HCT116 (cell line): Measurements from ENCODE around the gene CNFN. TPM values are rescaled to one million over a fixed set of nuclear protein-coding genes. Genes with fewer than 3 reads are reported as not detected.

ENCODE experiments used
- ATAC-seq: fragments of 200-7000 bp; cut with Tn5 transposase; 2 replicates; pipeline ENCODE4 v1.9.1; 2020; ENCODE audit warnings: mild to moderate bottlenecking, moderate library complexity
- BruUV-seq: library from RNA; stranded (reverse); fragments of 400-500 nt; replicated peaks from 2 replicates; lab custom pipeline; 2021; lab: Mats Ljungman, UMichigan
- CTCF ChIA-PET: fragments of 300-600 bp; sonication (Branson Sonifier 250); formaldehyde crosslinking; loops from one replicate; lab custom pipeline; 2021; ENCODE audit warnings: antibody characterized with exemption; lab: Charles Lee
- POLR2A ChIA-PET: fragments of 300-600, 350-600 bp; sonication (Branson Sonifier 250); formaldehyde crosslinking; loops from one replicate; lab custom pipeline; 2021; ENCODE audit warnings: antibody characterized with exemption; lab: Charles Lee
- RAD21 ChIA-PET, 2 experiments: fragments of 300-600 bp; sonication (Branson Sonifier 250); formaldehyde crosslinking; loops; one replicate each; lab custom pipeline; 2023; ENCODE audit warnings: low total read pairs in 2 of 2; ENCODE audit not compliant: uncharacterized antibody in 2 of 2, unreplicated experiment in 2 of 2, low non-redundant PET in 1 of 2; lab: Charles Lee
- DNase-seq: peaks from one replicate; pipeline ENCODE4 v3.0.0-alpha.2; 2010; ENCODE audit warnings: low read depth, low spot score
- H2AFZ ChIP-seq: fragments of 200-600 bp; shearing (Covaris generic), sonication (generic); 2 replicates; pipeline ENCODE4 v1.6.1; 2017; ENCODE audit warnings: low read depth, mixed run types, mixed read lengths, antibody characterized with exemption, low read length; ENCODE audit not compliant: poor library complexity, severe bottlenecking
- H3K27ac ChIP-seq: 2 replicates; pipeline ENCODE4 v1.5.1; 2012; ENCODE audit warnings: low read depth, low read length
- H3K27me3 ChIP-seq: fragments of 200-600 bp; sonication (generic); 2 replicates; pipeline ENCODE4 v1.6.1; 2016; ENCODE audit warnings: mixed run types, low read length, mixed read lengths; ENCODE audit not compliant: insufficient read depth
- H3K36me3 ChIP-seq, 2 experiments: fragments of 200-500 bp in 1 of 2; fragments of 200-600 bp in 1 of 2; sonication (Bioruptor generic) in 1 of 2; sonication (generic) in 1 of 2; 2 replicates each; pipeline versions ENCODE4 v1.5.1 to v1.6.1; 2014 to 2016; ENCODE audit warnings: low read length in 2 of 2, inconsistent platforms in 1 of 2, mixed read lengths in 1 of 2, mixed run types in 1 of 2; ENCODE audit not compliant: insufficient read depth in 2 of 2, control insufficient read depth in 1 of 2
- H3K4me1 ChIP-seq, 2 experiments: fragments of 200-600 bp in 1 of 2; sonication (generic) in 1 of 2; 2 replicates each; pipeline versions ENCODE4 v1.5.1 to v1.6.1; 2012 to 2017; ENCODE audit warnings: low read length in 2 of 2, inconsistent platforms in 1 of 2, mild to moderate bottlenecking in 1 of 2, mixed read lengths in 1 of 2, mixed run types in 1 of 2, moderate library complexity in 1 of 2; ENCODE audit not compliant: insufficient read depth in 2 of 2, control insufficient read depth in 1 of 2
- H3K4me2 ChIP-seq: fragments of 200-600 bp; sonication (generic); 2 replicates; pipeline ENCODE4 v1.6.1; 2017; ENCODE audit warnings: mixed run types, low read length, mixed read lengths
- H3K4me3 ChIP-seq, 2 experiments: fragments of 200-600 bp in 1 of 2; sonication (generic) in 1 of 2; replicated peaks in 1 of 2; 2 replicates each; pipeline ENCODE4 v1.5.1; 2011 to 2016; ENCODE audit warnings: low read length in 2 of 2, control low read depth in 1 of 2, low read depth in 1 of 2, mild to moderate bottlenecking in 1 of 2, mixed read lengths in 1 of 2, mixed run types in 1 of 2
- H3K79me2 ChIP-seq: fragments of 200-600 bp; sonication (generic); 2 replicates; pipeline ENCODE4 v1.6.1; 2017; ENCODE audit warnings: mild to moderate bottlenecking, mixed run types, low read length, moderate library complexity, mixed read lengths; ENCODE audit not compliant: insufficient read depth
- H3K9ac ChIP-seq: fragments of 200-600 bp; sonication (generic); 2 replicates; pipeline ENCODE4 v1.6.1; 2016; ENCODE audit warnings: low read length, mixed read lengths
- H3K9me2 ChIP-seq: fragments of 200-600 bp; sonication (generic), shearing (Covaris generic); 2 replicates; pipeline ENCODE4 v1.6.1; 2017; ENCODE audit warnings: mixed run types, mild to moderate bottlenecking, moderate library complexity; ENCODE audit not compliant: insufficient read depth
- H3K9me3 ChIP-seq, 2 experiments: fragments of 200-500 bp in 1 of 2; fragments of 200-600 bp in 1 of 2; sonication (Bioruptor generic) in 1 of 2; sonication (generic) in 1 of 2; 2 replicates each; pipeline ENCODE4 v1.6.1; 2014 to 2017; ENCODE audit warnings: low read length in 2 of 2, mixed read lengths in 2 of 2, inconsistent platforms in 1 of 2, low read depth in 1 of 2, mild to moderate bottlenecking in 1 of 2, mixed run types in 1 of 2, moderate library complexity in 1 of 2; ENCODE audit not compliant: control insufficient read depth in 1 of 2, insufficient read depth in 1 of 2
- H4K20me1 ChIP-seq: fragments of 200-600 bp; sonication (generic), shearing (Covaris generic); 2 replicates; pipeline ENCODE4 v1.6.1; 2017; ENCODE audit warnings: mixed run types, mild to moderate bottlenecking, moderate library complexity; ENCODE audit not compliant: insufficient read depth
- CBX3 ChIP-seq: IDR thresholded peaks from 2 replicates; pipeline ENCODE4 v1.6.1; 2012; ENCODE audit warnings: low read depth
- CTCF ChIP-seq, 3 experiments: fragments of 200-600 bp in 1 of 3; sonication (generic) in 1 of 3; IDR thresholded peaks in 2 of 3; conservative IDR thresholded peaks in 1 of 3; 2 replicates each; pipeline ENCODE4 v1.5.1; 2012 to 2017; ENCODE audit warnings: low read depth in 2 of 3, low read length in 2 of 3, antibody characterized with exemption in 1 of 3, borderline replicate concordance in 1 of 3, control low read depth in 1 of 3, mild to moderate bottlenecking in 1 of 3, mixed read lengths in 1 of 3, mixed run types in 1 of 3, moderate library complexity in 1 of 3; ENCODE audit not compliant: insufficient read depth in 1 of 3
- EGR1 ChIP-seq: IDR thresholded peaks from 2 replicates; pipeline ENCODE4 v1.6.1; 2012; ENCODE audit warnings: low read depth
- ELF1 ChIP-seq: IDR thresholded peaks from 2 replicates; pipeline ENCODE4 v1.6.1; 2012; ENCODE audit warnings: low read depth, borderline replicate concordance
- JUND ChIP-seq: IDR thresholded peaks from 2 replicates; pipeline ENCODE4 v1.6.1; 2012
- REST ChIP-seq: IDR thresholded peaks from 2 replicates; pipeline ENCODE4 v1.6.1; 2012; ENCODE audit warnings: low read depth
- SP1 ChIP-seq: IDR thresholded peaks from 2 replicates; pipeline ENCODE4 v1.6.1; 2012; ENCODE audit warnings: low read depth
- TCF7L2 ChIP-seq: IDR thresholded peaks from 2 replicates; pipeline ENCODE4 v1.7.0; 2011; ENCODE audit warnings: borderline replicate concordance, inconsistent platforms; ENCODE audit not compliant: insufficient read depth, insufficient read length; ENCODE audit errors: extremely low read depth
- YY1 ChIP-seq: IDR thresholded peaks from 2 replicates; pipeline ENCODE4 v1.6.1; 2011; ENCODE audit warnings: low read length, low read depth, moderate library complexity, mild to moderate bottlenecking; ENCODE audit not compliant: insufficient replicate concordance; ENCODE audit errors: extremely low read depth
- ZBTB33 ChIP-seq: IDR thresholded peaks from 2 replicates; pipeline ENCODE4 v1.6.1; 2011; ENCODE audit warnings: mild to moderate bottlenecking, low read length, moderate library complexity; ENCODE audit not compliant: insufficient replicate concordance; ENCODE audit errors: extremely low read depth
- ZFX ChIP-seq: fragments of 450-650 bp; IDR thresholded peaks from 2 replicates; pipeline ENCODE4 v1.6.1; 2017
- intact Hi-C: fragments of 100-400 bp; cut with micrococcal nuclease; formaldehyde crosslinking; loops from 2 replicates; pipeline ENCODE4 v1.10.0; 2022
- total RNA-seq: library from RNA; stranded (reverse); gene quantifications from one replicate; pipeline ENCODE4 v1.2.1, GENCODE V29; 2021; ENCODE audit not compliant: unreplicated experiment

CNFN gene
- total RNA-seq, 1 experiment from 2014 or later = 13.9 TPM

GRCh38 chr19:42424712-42425131, 34.6 kb upstream of the CNFN start:
- ChIA-PET RAD21 (no interaction called here), CTCF (interaction anchor here (1.7 to 2.8 kb wide), 4 partner anchors 9 to 312 kb away, joined by 5 to 22 read pairs (median 12); no protein-coding TSS in a partner anchor), POLR2A (interaction anchor here (2.7 kb wide), 1 partner anchor 28 kb away, joined by 10 read pairs; no protein-coding TSS in a partner anchor)
- H3K4me1 ChIP-seq = peaks cover 21 to 44% of the 10 kb centered on the region in 2 experiments; a peak in 3 of 4 replicates
- intact Hi-C loops = no loop called here
- H4K20me1 ChIP-seq = no peaks in the 10 kb centered on the region
- no peaks in the 10 kb centered on the region for H3K36me3 ChIP-seq
- H3K4me3 ChIP-seq = no peak overlapping the region
- no peaks in the 10 kb centered on the region for H3K9me3 ChIP-seq
- H3K4me2 ChIP-seq = no peak overlapping the region
- ATAC-seq (no peak), DNase-seq (no peak)
- no peaks in the 10 kb centered on the region for H3K9me2 ChIP-seq
- no TSS peak for BruUV-seq
- no peak overlapping the region for H2AFZ ChIP-seq
- no peak overlapping the region for H3K27ac ChIP-seq
- H3K79me2 ChIP-seq = no peaks in the 10 kb centered on the region
- H3K27me3 ChIP-seq = no peaks in the 10 kb centered on the region
- TF ChIP-seq JUND = no peak
- no peak for TF ChIP-seq SP1
- peak in 2 of 3 experiments; percentile 37 to 41; a peak in 4 of 6 replicates for TF ChIP-seq CTCF (IDR thresholded peaks at IDR 0.05 in 2 of 3, conservative IDR thresholded peaks at IDR 0.05 in 1 of 3; ENCODE audit: borderline replicate concordance in 1 of 3, insufficient read depth in 1 of 3, low read depth in 2 of 3, low read length in 2 of 3)
- no peak overlapping the region for H3K9ac ChIP-seq

- TF ChIP-seq REST (no peak), CBX3 (no peak), EGR1 (no peak), ELF1 (no peak), YY1 (no peak), TCF7L2 (no peak), ZFX (0 out of 2 replicates have a peak, but pooled peaks have one; percentile 17), ZBTB33 (no peak), SP1 (no peak)
- ChIA-PET CTCF (interaction anchor here (1.7 to 2.8 kb wide), 4 partner anchors 10 to 311 kb away, joined by 5 to 22 read pairs (median 12); no protein-coding TSS in a partner anchor), POLR2A (interaction anchor here (2.7 kb wide), 1 partner anchor 28 kb away, joined by 10 read pairs; no protein-coding TSS in a partner anchor), RAD21 (no interaction called here)
- Histone ChIP-seq H3K4me1 (peaks cover 21 to 45% of the 10 kb centered on the region in 2 experiments; a peak in 3 of 4 replicates), H4K20me1 (no peaks in the 10 kb centered on the region), H3K79me2 (no peaks in the 10 kb centered on the region), H3K4me3 (no peak overlapping the region), H3K4me2 (no peak overlapping the region; the same call in 1 of the 2 replicates), H3K27me3 (no peaks in the 10 kb centered on the region), H3K36me3 (no peaks in the 10 kb centered on the region), H2AFZ (no peak overlapping the region), H3K9me2 (no peaks in the 10 kb centered on the region), H3K9me3 (no peaks in the 10 kb centered on the region), H3K27ac (no peak overlapping the region; the same call in 1 of the 2 replicates), H3K9ac (no peak overlapping the region)
- ATAC-seq = no peak
- intact Hi-C loops = no loop called here
- no peak for DNase-seq
- BruUV-seq = no TSS peak
These were observed 34.2 kb upstream of the CNFN start for GRCh38 chr19:42424345-42424707.
